Loucy (cell line): ENCODE data around the gene MBD5.
"Not testable (repeated sequence)": the region's sequence is repeated elsewhere in the genome, so short reads cannot be mapped to it uniquely, and the experiment has no call there.

Experiments used
- H2AFZ ChIP-seq: fragments of 200-600 bp; sonication (generic); 2 replicates; pipeline ENCODE4 v1.6.0; 2016; ENCODE audit warnings: antibody characterized with exemption, mild to moderate bottlenecking, low read length, moderate library complexity
- H3F3A ChIP-seq: fragments of 200-600 bp; 2 replicates; pipeline ENCODE4 v1.6.0; 2016; ENCODE audit warnings: antibody characterized with exemption, low read depth, mild to moderate bottlenecking
- H3K27me3 ChIP-seq: fragments of 200-600 bp; sonication (generic); 2 replicates; pipeline ENCODE4 v1.6.1; 2014; ENCODE audit warnings: low read length, mild to moderate bottlenecking; ENCODE audit not compliant: insufficient read depth, poor library complexity, severe bottlenecking
- H3K36me3 ChIP-seq: fragments of 200-600 bp; sonication (generic); 2 replicates; pipeline ENCODE4 v1.6.1; 2016; ENCODE audit warnings: low read length; ENCODE audit not compliant: insufficient read depth
- H3K4me1 ChIP-seq: fragments of 200-600 bp; sonication (generic); 2 replicates; pipeline ENCODE4 v1.5.1; 2014; ENCODE audit warnings: low read length, mild to moderate bottlenecking; ENCODE audit not compliant: insufficient read depth, poor library complexity, severe bottlenecking
- H3K4me2 ChIP-seq: fragments of 200-600 bp; sonication (generic); 2 replicates; pipeline ENCODE4 v1.6.0; 2014; ENCODE audit warnings: antibody characterized with exemption, low read length, low read depth, mild to moderate bottlenecking; ENCODE audit not compliant: poor library complexity, severe bottlenecking
- H3K4me3 ChIP-seq: fragments of 200-600 bp; sonication (generic); 2 replicates; pipeline ENCODE4 v1.5.1; 2014; ENCODE audit warnings: low read length, mild to moderate bottlenecking, mixed read lengths; ENCODE audit not compliant: poor library complexity, severe bottlenecking
- H3K79me2 ChIP-seq: fragments of 200-600 bp; sonication (generic); 2 replicates; pipeline ENCODE4 v1.6.1; 2014; ENCODE audit warnings: low read length; ENCODE audit not compliant: insufficient read depth
- H3K9ac ChIP-seq: fragments of 200-600 bp; sonication (generic); 2 replicates; pipeline ENCODE4 v1.6.0; 2014; ENCODE audit warnings: mild to moderate bottlenecking, low read depth, low read length, moderate library complexity; ENCODE audit not compliant: poor library complexity, severe bottlenecking
- H3K9me2 ChIP-seq: fragments of 200-600 bp; sonication (generic); replicated peaks from 2 replicates; pipeline ENCODE4 v1.6.1; 2016; ENCODE audit warnings: low read depth, low read length, mixed read lengths
- H3K9me3 ChIP-seq: fragments of 200-600 bp; sonication (generic); 2 replicates; pipeline ENCODE4 v1.6.1; 2014; ENCODE audit warnings: mild to moderate bottlenecking, antibody characterized with exemption, low read length, low read depth; ENCODE audit not compliant: insufficient read depth
- H4K20me1 ChIP-seq: fragments of 200-600 bp; sonication (generic); 2 replicates; pipeline ENCODE4 v1.6.0; 2014; ENCODE audit warnings: antibody characterized with exemption, low read length, mild to moderate bottlenecking; ENCODE audit not compliant: insufficient read depth, poor library complexity, severe bottlenecking
- CTCF ChIP-seq: fragments of 200-600 bp; sonication (generic); conservative IDR thresholded peaks from 2 replicates; pipeline ENCODE4 v1.5.1; 2014; ENCODE audit warnings: mild to moderate bottlenecking, antibody characterized with exemption, low read length
- EZH2phosphoT487 ChIP-seq: fragments of 200-600 bp; IDR thresholded peaks from 2 replicates; pipeline ENCODE4 v1.6.1; 2018; ENCODE audit warnings: antibody characterized with exemption, mild to moderate bottlenecking, moderate library complexity, borderline replicate concordance

MBD5 gene

GRCh38 chr2:148541792-148542191 lies 520.9 kb downstream of the MBD5 start:
- Histone ChIP-seq H3K27me3 (no peaks in the 10 kb centered on the region), H3K9me3 (no peaks in the 10 kb centered on the region), H3K4me3 (no peak overlapping the region), H3K4me2 (no peak overlapping the region), H3K4me1 (peaks cover 45% of the 10 kb centered on the region), H4K20me1 (no peaks in the 10 kb centered on the region), H3K79me2 (no peaks in the 10 kb centered on the region), H3K36me3 (no peaks in the 10 kb centered on the region), H2AFZ (no peak overlapping the region), H3K9me2 (no peaks in the 10 kb centered on the region), H3K9ac (no peak overlapping the region), H3F3A (no peaks in the 10 kb centered on the region)
- no peak for TF ChIP-seq EZH2phosphoT487
- no peak for TF ChIP-seq CTCF

GRCh38 chr2:148542614-148543013 lies 521.7 kb downstream of the MBD5 start:
- no peaks in the 10 kb centered on the region for H3K9me3 ChIP-seq
- H2AFZ ChIP-seq: no peak overlapping the region
- H3K4me2 ChIP-seq: no peak overlapping the region
- no peaks in the 10 kb centered on the region for H3K36me3 ChIP-seq
- H3K27me3 ChIP-seq: no peaks in the 10 kb centered on the region
- H4K20me1 ChIP-seq: no peaks in the 10 kb centered on the region
- no peak overlapping the region for H3K9ac ChIP-seq
- no peaks in the 10 kb centered on the region for H3K9me2 ChIP-seq
- H3K4me3 ChIP-seq: no peak overlapping the region
- no peaks in the 10 kb centered on the region for H3K79me2 ChIP-seq
- TF ChIP-seq EZH2phosphoT487 (no peak), CTCF (no peak)
- peaks cover 47% of the 10 kb centered on the region for H3K4me1 ChIP-seq
- H3F3A ChIP-seq: no peaks in the 10 kb centered on the region

DNA sequence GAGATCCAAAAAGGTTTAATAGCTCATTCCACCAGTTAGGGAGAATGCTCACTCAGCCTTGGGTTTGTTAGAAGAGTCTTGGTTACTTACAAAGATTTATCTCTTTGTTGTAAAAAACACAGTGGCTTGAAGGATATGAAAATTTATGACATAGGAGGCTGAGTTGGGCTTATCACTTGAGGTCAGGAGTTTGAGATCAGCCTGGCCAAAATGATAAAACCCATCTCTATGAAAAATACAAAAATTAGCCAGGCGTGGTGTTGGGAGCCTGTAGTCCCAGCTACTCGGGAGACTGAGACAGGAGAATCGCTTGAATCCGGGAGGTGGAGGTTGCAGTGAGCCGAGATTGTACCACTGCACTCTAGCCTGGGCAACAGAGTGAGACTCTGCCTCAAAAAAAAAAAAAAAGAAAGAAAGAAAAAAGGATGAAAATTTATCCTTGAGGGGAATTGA lies 522.2 kb downstream of the MBD5 start:
- H3K36me3 ChIP-seq, H3F3A ChIP-seq, H3K4me2 ChIP-seq, H3K4me3 ChIP-seq, H3K27me3 ChIP-seq, H3K9me2 ChIP-seq, H3K9ac ChIP-seq, H3K79me2 ChIP-seq, H3K9me3 ChIP-seq, H4K20me1 ChIP-seq, H2AFZ ChIP-seq: not testable (repeated sequence)
- H3K4me1 ChIP-seq: peaks cover 47% of the 10 kb centered on the region

DNA sequence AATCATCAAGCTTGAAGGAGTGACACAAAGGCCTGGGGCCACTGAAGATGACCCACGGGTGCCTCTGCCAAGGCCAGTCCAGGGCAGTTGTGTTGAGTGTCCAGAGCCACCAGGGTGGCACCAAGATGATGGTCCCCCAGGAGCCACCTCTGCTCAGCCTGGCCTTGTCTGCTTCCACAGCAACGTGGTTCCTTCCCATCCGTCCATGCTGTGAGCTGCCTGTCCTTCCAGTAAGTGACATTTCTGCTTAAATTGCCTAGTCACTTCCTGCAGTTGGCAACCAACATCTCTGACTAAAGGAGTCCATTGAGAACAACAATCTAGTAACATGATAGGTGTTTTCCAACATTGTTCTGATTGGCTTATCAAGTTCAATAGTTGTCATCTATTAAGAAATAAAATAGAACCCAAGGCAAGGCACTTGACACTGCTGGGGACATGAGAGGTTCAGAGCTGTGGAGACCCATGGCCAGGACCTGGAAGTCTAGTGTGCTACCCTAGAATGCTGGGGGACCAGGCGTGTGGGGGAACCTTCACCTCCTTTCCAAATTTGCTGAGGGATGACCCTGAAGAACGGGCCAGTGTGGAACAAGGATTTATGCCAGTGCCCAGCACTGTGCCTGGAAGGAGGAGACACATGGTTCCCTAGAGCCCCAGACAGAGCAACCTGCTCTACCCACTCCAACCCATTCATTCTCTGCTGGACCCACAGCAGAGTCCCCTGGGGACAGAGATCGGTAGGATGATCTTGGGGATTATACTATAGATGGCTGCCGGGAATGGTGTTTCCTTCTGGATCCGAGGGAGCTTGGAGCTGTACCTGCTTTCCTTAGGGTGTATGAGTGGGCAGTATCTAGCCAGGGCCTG lies 524.7 kb downstream of the MBD5 start:
- Histone ChIP-seq H3K9me2 (no peaks in the 10 kb centered on the region), H3K9ac (peak overlapping the region; percentile 38), H2AFZ (no peak overlapping the region), H3K79me2 (no peaks in the 10 kb centered on the region), H3K9me3 (no peaks in the 10 kb centered on the region), H4K20me1 (no peaks in the 10 kb centered on the region), H3K4me3 (peak overlapping the region; percentile 40), H3K4me1 (peaks cover 41% of the 10 kb centered on the region), H3F3A (no peaks in the 10 kb centered on the region), H3K27me3 (no peaks in the 10 kb centered on the region), H3K4me2 (peak overlapping the region; percentile 70), H3K36me3 (no peaks in the 10 kb centered on the region)
- TF ChIP-seq CTCF (no peak), EZH2phosphoT487 (no peak)
